ENCODE results near the gene KLRC2. TPM values are rescaled to one million over a fixed set of nuclear protein-coding genes. Genes with fewer than 3 reads are reported as not detected.
A peak's percentile ranks its signal among the peaks of the same experiment; 100 is the strongest.
"Not testable (repeated sequence)": the region's sequence is repeated elsewhere in the genome, so short reads cannot be mapped to it uniquely, and the experiment has no call there.

The KLRC2 gene
- polyA plus RNA-seq, 2 donors, result 0.24 to 0.75 TPM

- no peak within 1 kb of the TSS for H3K4me3 ChIP-seq (ENCODE audit: low read depth in 1 of 2, low read length in 2 of 2)
- no peak within 1 kb of the TSS for H3K27ac ChIP-seq (ENCODE audit: low read depth in 2 of 2, low read length in 1 of 2)
- H3K4me1 ChIP-seq (ENCODE audit: control insufficient read depth in 2 of 2, insufficient read depth in 2 of 2, low read length in 1 of 2), result peaks cover 0 to 2% of the 10 kb centered on the region in 2 donors
- no peaks in the 10 kb centered on the region for H3K27me3 ChIP-seq (ENCODE audit: control insufficient read depth in 1 of 2, insufficient read depth in 2 of 2, low read length in 2 of 2)
- H3K36me3 ChIP-seq (ENCODE audit: control insufficient read depth in 2 of 2, insufficient read depth in 2 of 2, low read length in 1 of 2), result no peaks in the 10 kb centered on the region
- H3K9me3 ChIP-seq (ENCODE audit: control insufficient read depth in 2 of 2, insufficient read depth in 1 of 2, low read depth in 1 of 2, low read length in 1 of 2), result no peaks in the 10 kb centered on the region
- WGBS, 2 donors, result 0 to 47% methylated on average over 1 of the region's 1 CpG
These were observed 26.4 kb downstream of the KLRC2 start, which contains the start of gene KLRC4 for GRCh38 chr12:10409392-10409791. KLRC4 (minus strand) TSS chr12:10409757; CDS start chr12:10409575, 182 bp downstream.

GRCh38 chr12:10408842-10409241 lies 27.0 kb downstream of the KLRC2 start:
- no peak overlapping the region for H3K27ac ChIP-seq (ENCODE audit: low read depth in 2 of 2, low read length in 1 of 2)
- 75 to 76% methylated on average over 3 of the region's 3 CpGs for WGBS, 2 donors
- H3K27me3 ChIP-seq (ENCODE audit: control insufficient read depth in 1 of 2, insufficient read depth in 2 of 2, low read length in 2 of 2), result no peaks in the 10 kb centered on the region
- no peaks in the 10 kb centered on the region for H3K36me3 ChIP-seq (ENCODE audit: control insufficient read depth in 2 of 2, insufficient read depth in 2 of 2, low read length in 1 of 2)
- H3K4me1 ChIP-seq (ENCODE audit: control insufficient read depth in 2 of 2, insufficient read depth in 2 of 2, low read length in 1 of 2), result peaks cover 0 to 2% of the 10 kb centered on the region in 2 donors
- no peaks in the 10 kb centered on the region for H3K9me3 ChIP-seq (ENCODE audit: control insufficient read depth in 2 of 2, insufficient read depth in 1 of 2, low read depth in 1 of 2, low read length in 1 of 2)
- no peak overlapping the region for H3K4me3 ChIP-seq (ENCODE audit: low read depth in 1 of 2, low read length in 2 of 2)

- Histone ChIP-seq H3K4me3 (ENCODE audit: low read depth in 1 of 2, low read length in 2 of 2) (no peak overlapping the region), H3K4me1 (ENCODE audit: control insufficient read depth in 2 of 2, insufficient read depth in 2 of 2, low read length in 1 of 2) (peaks cover 0 to 2% of the 10 kb centered on the region in 2 donors), H3K9me3 (ENCODE audit: control insufficient read depth in 2 of 2, insufficient read depth in 1 of 2, low read depth in 1 of 2, low read length in 1 of 2) (no peaks in the 10 kb centered on the region), H3K27ac (ENCODE audit: low read depth in 2 of 2, low read length in 1 of 2) (no peak overlapping the region), H3K27me3 (ENCODE audit: control insufficient read depth in 1 of 2, insufficient read depth in 2 of 2, low read length in 2 of 2) (no peaks in the 10 kb centered on the region), H3K36me3 (ENCODE audit: control insufficient read depth in 2 of 2, insufficient read depth in 2 of 2, low read length in 1 of 2) (no peaks in the 10 kb centered on the region)
- WGBS, 2 donors, result 43 to 62% methylated on average over 4 of the region's 4 CpGs
These were observed 29.1 kb downstream of the KLRC2 start for GRCh38 chr12:10406725-10407124.

GRCh38 chr12:10405294-10405693 lies 30.5 kb downstream of the KLRC2 start:
- no peaks in the 10 kb centered on the region for H3K9me3 ChIP-seq (ENCODE audit: control insufficient read depth in 2 of 2, insufficient read depth in 1 of 2, low read depth in 1 of 2, low read length in 1 of 2)
- no peaks in the 10 kb centered on the region for H3K27me3 ChIP-seq (ENCODE audit: control insufficient read depth in 1 of 2, insufficient read depth in 2 of 2, low read length in 2 of 2)
- no peak overlapping the region for H3K4me3 ChIP-seq (ENCODE audit: low read depth in 1 of 2, low read length in 2 of 2)
- 88 to 90% methylated on average over 5 of the region's 5 CpGs for WGBS, 2 donors
- H3K36me3 ChIP-seq (ENCODE audit: control insufficient read depth in 2 of 2, insufficient read depth in 2 of 2, low read length in 1 of 2), result no peaks in the 10 kb centered on the region
- peaks cover 0 to 2% of the 10 kb centered on the region in 2 donors for H3K4me1 ChIP-seq (ENCODE audit: control insufficient read depth in 2 of 2, insufficient read depth in 2 of 2, low read length in 1 of 2)
- no peak overlapping the region for H3K27ac ChIP-seq (ENCODE audit: low read depth in 2 of 2, low read length in 1 of 2)

- Histone ChIP-seq H3K27me3 (ENCODE audit: control insufficient read depth in 1 of 2, insufficient read depth in 2 of 2, low read length in 2 of 2) (no peaks in the 10 kb centered on the region), H3K9me3 (ENCODE audit: control insufficient read depth in 2 of 2, insufficient read depth in 1 of 2, low read depth in 1 of 2, low read length in 1 of 2) (no peaks in the 10 kb centered on the region), H3K4me3 (ENCODE audit: low read depth in 1 of 2, low read length in 2 of 2) (no peak overlapping the region), H3K4me1 (ENCODE audit: control insufficient read depth in 2 of 2, insufficient read depth in 2 of 2, low read length in 1 of 2) (peaks cover 0 to 2% of the 10 kb centered on the region in 2 donors), H3K36me3 (ENCODE audit: control insufficient read depth in 2 of 2, insufficient read depth in 2 of 2, low read length in 1 of 2) (no peaks in the 10 kb centered on the region), H3K27ac (ENCODE audit: low read depth in 2 of 2, low read length in 1 of 2) (no peak overlapping the region)
These were observed 31.0 kb downstream of the KLRC2 start for GRCh38 chr12:10404798-10405197.

- Histone ChIP-seq H3K27ac (ENCODE audit: low read depth in 2 of 2, low read length in 1 of 2) (no peak overlapping the region), H3K27me3 (ENCODE audit: control insufficient read depth in 1 of 2, insufficient read depth in 2 of 2, low read length in 2 of 2) (no peaks in the 10 kb centered on the region), H3K4me1 (ENCODE audit: control insufficient read depth in 2 of 2, insufficient read depth in 2 of 2, low read length in 1 of 2) (no peaks in the 10 kb centered on the region), H3K4me3 (ENCODE audit: low read depth in 1 of 2, low read length in 2 of 2) (no peak overlapping the region), H3K9me3 (ENCODE audit: control insufficient read depth in 2 of 2, insufficient read depth in 1 of 2, low read depth in 1 of 2, low read length in 1 of 2) (no peaks in the 10 kb centered on the region), H3K36me3 (ENCODE audit: control insufficient read depth in 2 of 2, insufficient read depth in 2 of 2, low read length in 1 of 2) (no peaks in the 10 kb centered on the region)
These were observed 35.0 kb downstream of the KLRC2 start for GRCh38 chr12:10400829-10401228.

- Histone ChIP-seq H3K27ac (ENCODE audit: low read depth in 2 of 2, low read length in 1 of 2) (no peak overlapping the region), H3K9me3 (ENCODE audit: control insufficient read depth in 2 of 2, insufficient read depth in 1 of 2, low read depth in 1 of 2, low read length in 1 of 2) (no peaks in the 10 kb centered on the region), H3K27me3 (ENCODE audit: control insufficient read depth in 1 of 2, insufficient read depth in 2 of 2, low read length in 2 of 2) (no peaks in the 10 kb centered on the region), H3K4me3 (ENCODE audit: low read depth in 1 of 2, low read length in 2 of 2) (no peak overlapping the region), H3K4me1 (ENCODE audit: control insufficient read depth in 2 of 2, insufficient read depth in 2 of 2, low read length in 1 of 2) (peaks cover 0 to 2% of the 10 kb centered on the region in 2 donors), H3K36me3 (ENCODE audit: control insufficient read depth in 2 of 2, insufficient read depth in 2 of 2, low read length in 1 of 2) (no peaks in the 10 kb centered on the region)
- 82 to 88% methylated on average over 2 of the region's 2 CpGs for WGBS, 2 donors
These were observed 37.6 kb downstream of the KLRC2 start for GRCh38 chr12:10398168-10398567.

GRCh38 chr12:10397296-10397695 lies 38.5 kb downstream of the KLRC2 start:
- Histone ChIP-seq H3K4me3 (ENCODE audit: low read depth in 1 of 2, low read length in 2 of 2) (no peak overlapping the region), H3K4me1 (ENCODE audit: control insufficient read depth in 2 of 2, insufficient read depth in 2 of 2, low read length in 1 of 2) (peaks cover 0 to 2% of the 10 kb centered on the region in 2 donors), H3K36me3 (ENCODE audit: control insufficient read depth in 2 of 2, insufficient read depth in 2 of 2, low read length in 1 of 2) (no peaks in the 10 kb centered on the region), H3K9me3 (ENCODE audit: control insufficient read depth in 2 of 2, insufficient read depth in 1 of 2, low read depth in 1 of 2, low read length in 1 of 2) (no peaks in the 10 kb centered on the region), H3K27me3 (ENCODE audit: control insufficient read depth in 1 of 2, insufficient read depth in 2 of 2, low read length in 2 of 2) (no peaks in the 10 kb centered on the region), H3K27ac (ENCODE audit: low read depth in 2 of 2, low read length in 1 of 2) (no peak overlapping the region)
- WGBS, 2 donors, result 33 to 78% methylated on average over 2 of the region's 2 CpGs

- WGBS, 2 donors, result 83 to 86% methylated on average over 15 of the region's 15 CpGs
- H3K27ac ChIP-seq (ENCODE audit: low read depth in 2 of 2, low read length in 1 of 2), result not testable (repeated sequence)
These were observed 39.6 kb downstream of the KLRC2 start for GRCh38 chr12:10396176-10396575.

GRCh38 chr12:10395390-10395998 lies 40.3 kb downstream of the KLRC2 start:
- 16 to 20% methylated on average over 6 of the region's 6 CpGs for WGBS, 2 donors
- Histone ChIP-seq H3K27ac (ENCODE audit: low read depth in 2 of 2, low read length in 1 of 2) (peak overlapping the region in 1 of 2 donors; percentile 5), H3K36me3 (ENCODE audit: control insufficient read depth in 2 of 2, insufficient read depth in 2 of 2, low read length in 1 of 2) (no peaks in the 10 kb centered on the region), H3K4me3 (ENCODE audit: low read depth in 1 of 2, low read length in 2 of 2) (no peak overlapping the region), H3K4me1 (ENCODE audit: control insufficient read depth in 2 of 2, insufficient read depth in 2 of 2, low read length in 1 of 2) (peaks cover 0 to 2% of the 10 kb centered on the region in 2 donors), H3K9me3 (ENCODE audit: control insufficient read depth in 2 of 2, insufficient read depth in 1 of 2, low read depth in 1 of 2, low read length in 1 of 2) (no peaks in the 10 kb centered on the region), H3K27me3 (ENCODE audit: control insufficient read depth in 1 of 2, insufficient read depth in 2 of 2, low read length in 2 of 2) (no peaks in the 10 kb centered on the region)

More at GRCh38 chr12:10396176-10396575, 39.6 kb downstream of the KLRC2 start:
- H3K4me1 ChIP-seq (ENCODE audit: control insufficient read depth in 2 of 2, insufficient read depth in 2 of 2, low read length in 1 of 2); H3K36me3 ChIP-seq (ENCODE audit: control insufficient read depth in 2 of 2, insufficient read depth in 2 of 2, low read length in 1 of 2); H3K27me3 ChIP-seq (ENCODE audit: control insufficient read depth in 1 of 2, insufficient read depth in 2 of 2, low read length in 2 of 2); H3K9me3 ChIP-seq (ENCODE audit: control insufficient read depth in 2 of 2, insufficient read depth in 1 of 2, low read depth in 1 of 2, low read length in 1 of 2); H3K4me3 ChIP-seq (ENCODE audit: low read depth in 1 of 2, low read length in 2 of 2): not testable (repeated sequence)

All from esophagus (tissue), 2 donors.